T-helper 1 cell treated with Interleukin-12 subunit alpha and Interleukin-12 subunit beta and Interleukin-4 antibody, amounts not matched to agents 30 μg/mL and 1 μg/mL, for 36 hours (primary cell): ENCODE measurements around the gene SNAP29.

Experiments
- H3K27ac Mint-ChIP-seq: one replicate; pipeline ENCODE4 v1.8.0; 2021; ENCODE audit warnings: mild to moderate bottlenecking, mixed read lengths
- H3K27me3 Mint-ChIP-seq: one replicate; pipeline ENCODE4 v1.8.0; 2021; ENCODE audit warnings: low read depth, mixed read lengths
- H3K36me3 Mint-ChIP-seq: one replicate; pipeline ENCODE4 v1.8.0; 2021; ENCODE audit warnings: low read depth, mixed read lengths
- H3K4me1 Mint-ChIP-seq: one replicate; pipeline ENCODE4 v1.8.0; 2021; ENCODE audit warnings: low read depth, mixed read lengths
- H3K4me3 Mint-ChIP-seq: one replicate; pipeline ENCODE4 v1.8.0; 2021; ENCODE audit warnings: mild to moderate bottlenecking, moderate library complexity, mixed read lengths
- H3K9me3 Mint-ChIP-seq: one replicate; pipeline ENCODE4 v1.8.0; 2021; ENCODE audit warnings: mixed read lengths

The SNAP29 gene

GRCh38 chr22:20847318-20847822 lies 11.4 kb upstream of the SNAP29 start:
- no peak overlapping the region for H3K4me3 Mint-ChIP-seq
- H3K27ac Mint-ChIP-seq = no peak overlapping the region
- no peaks in the 10 kb centered on the region for H3K27me3 Mint-ChIP-seq
- H3K4me1 Mint-ChIP-seq = peaks cover 12% of the 10 kb centered on the region
- H3K9me3 Mint-ChIP-seq = no peaks in the 10 kb centered on the region
- no peaks in the 10 kb centered on the region for H3K36me3 Mint-ChIP-seq

GRCh38 chr22:20852076-20852475 lies 6.7 kb upstream of the SNAP29 start:
- no peaks in the 10 kb centered on the region for H3K9me3 Mint-ChIP-seq
- H3K4me3 Mint-ChIP-seq = no peak overlapping the region
- no peaks in the 10 kb centered on the region for H3K27me3 Mint-ChIP-seq
- H3K36me3 Mint-ChIP-seq = peaks cover 2% of the 10 kb centered on the region
- no peak overlapping the region for H3K27ac Mint-ChIP-seq
- H3K4me1 Mint-ChIP-seq = peaks cover 21% of the 10 kb centered on the region

GRCh38 chr22:20852503-20852902 lies 6.3 kb upstream of the SNAP29 start:
- Mint-ChIP-seq H3K4me1 (peaks cover 25% of the 10 kb centered on the region), H3K27ac (no peak overlapping the region), H3K36me3 (peaks cover 2% of the 10 kb centered on the region), H3K9me3 (no peaks in the 10 kb centered on the region), H3K27me3 (no peaks in the 10 kb centered on the region), H3K4me3 (no peak overlapping the region)

- Mint-ChIP-seq H3K4me1 (peaks cover 30% of the 10 kb centered on the region), H3K4me3 (no peak overlapping the region), H3K27ac (no peak overlapping the region)
Observed at GRCh38 chr22:20853236-20853660, 5.6 kb upstream of the SNAP29 start.

GRCh38 chr22:20857247-20857643 lies 1.6 kb upstream of the SNAP29 start:
- no peaks in the 10 kb centered on the region for H3K27me3 Mint-ChIP-seq
- H3K36me3 Mint-ChIP-seq = peaks cover 6% of the 10 kb centered on the region
- H3K4me1 Mint-ChIP-seq = peaks cover 40% of the 10 kb centered on the region
- H3K9me3 Mint-ChIP-seq = no peaks in the 10 kb centered on the region
- H3K27ac Mint-ChIP-seq = no peak overlapping the region
- peak overlapping the region; percentile 84 for H3K4me3 Mint-ChIP-seq

More at GRCh38 chr22:20853236-20853660, 5.6 kb upstream of the SNAP29 start:
- Mint-ChIP-seq H3K36me3 (peaks cover 2% of the 10 kb centered on the region), H3K9me3 (no peaks in the 10 kb centered on the region), H3K27me3 (no peaks in the 10 kb centered on the region)

- Mint-ChIP-seq H3K9me3 (no peaks in the 10 kb centered on the region), H3K27ac (peak overlapping the region; percentile 29)
Observed at GRCh38 chr22:20857838-20858614, 781 bp upstream of the SNAP29 start.

GRCh38 chr22:20859615-20860014 lies 808 bp downstream of the SNAP29 start:
- no peaks in the 10 kb centered on the region for H3K27me3 Mint-ChIP-seq
- no peaks in the 10 kb centered on the region for H3K9me3 Mint-ChIP-seq
- H3K4me1 Mint-ChIP-seq = peaks cover 38% of the 10 kb centered on the region
- H3K4me3 Mint-ChIP-seq = peak overlapping the region; percentile 86
- peaks cover 17% of the 10 kb centered on the region for H3K36me3 Mint-ChIP-seq
- H3K27ac Mint-ChIP-seq = peak overlapping the region; percentile 59

More at GRCh38 chr22:20857838-20858614, 781 bp upstream of the SNAP29 start:
- Mint-ChIP-seq H3K4me3 (peak overlapping the region; percentile 84), H3K27me3 (no peaks in the 10 kb centered on the region), H3K4me1 (peaks cover 42% of the 10 kb centered on the region), H3K36me3 (peaks cover 10% of the 10 kb centered on the region)

- H3K36me3 Mint-ChIP-seq = peaks cover 18% of the 10 kb centered on the region
- no peak overlapping the region for H3K27ac Mint-ChIP-seq
- no peaks in the 10 kb centered on the region for H3K9me3 Mint-ChIP-seq
- H3K27me3 Mint-ChIP-seq = no peaks in the 10 kb centered on the region
- H3K4me1 Mint-ChIP-seq = peaks cover 35% of the 10 kb centered on the region
- no peak overlapping the region for H3K4me3 Mint-ChIP-seq
Observed at GRCh38 chr22:20862540-20862939, 3.7 kb downstream of the SNAP29 start.

- H3K4me3 Mint-ChIP-seq = no peak overlapping the region
- no peak overlapping the region for H3K27ac Mint-ChIP-seq
- H3K27me3 Mint-ChIP-seq = no peaks in the 10 kb centered on the region
- no peaks in the 10 kb centered on the region for H3K9me3 Mint-ChIP-seq
- H3K4me1 Mint-ChIP-seq = peaks cover 36% of the 10 kb centered on the region
- peaks cover 18% of the 10 kb centered on the region for H3K36me3 Mint-ChIP-seq
Observed at GRCh38 chr22:20863366-20863765, 4.6 kb downstream of the SNAP29 start.

GRCh38 chr22:20864186-20864908 lies 5.5 kb downstream of the SNAP29 start:
- Mint-ChIP-seq H3K36me3 (peaks cover 18% of the 10 kb centered on the region), H3K27ac (peak overlapping the region; percentile 31), H3K4me1 (peaks cover 36% of the 10 kb centered on the region), H3K4me3 (no peak overlapping the region), H3K27me3 (no peaks in the 10 kb centered on the region), H3K9me3 (no peaks in the 10 kb centered on the region)

GRCh38 chr22:20865331-20865730 lies 6.5 kb downstream of the SNAP29 start:
- Mint-ChIP-seq H3K27ac (peak overlapping the region; percentile 9), H3K4me1 (peaks cover 28% of the 10 kb centered on the region), H3K36me3 (peaks cover 18% of the 10 kb centered on the region), H3K9me3 (no peaks in the 10 kb centered on the region), H3K27me3 (no peaks in the 10 kb centered on the region), H3K4me3 (no peak overlapping the region)

- no peak overlapping the region for H3K4me3 Mint-ChIP-seq
- no peaks in the 10 kb centered on the region for H3K9me3 Mint-ChIP-seq
- H3K36me3 Mint-ChIP-seq = peaks cover 18% of the 10 kb centered on the region
- no peaks in the 10 kb centered on the region for H3K27me3 Mint-ChIP-seq
- H3K27ac Mint-ChIP-seq = peak overlapping the region; percentile 9
- H3K4me1 Mint-ChIP-seq = peaks cover 24% of the 10 kb centered on the region
Observed at GRCh38 chr22:20865875-20866445, 7.2 kb downstream of the SNAP29 start.

GRCh38 chr22:20866736-20867135 lies 7.9 kb downstream of the SNAP29 start:
- Mint-ChIP-seq H3K9me3 (no peaks in the 10 kb centered on the region), H3K27me3 (no peaks in the 10 kb centered on the region), H3K36me3 (peaks cover 18% of the 10 kb centered on the region), H3K4me3 (no peak overlapping the region), H3K4me1 (peaks cover 24% of the 10 kb centered on the region), H3K27ac (no peak overlapping the region)

- H3K4me1 Mint-ChIP-seq = peaks cover 19% of the 10 kb centered on the region
- no peaks in the 10 kb centered on the region for H3K27me3 Mint-ChIP-seq
- H3K27ac Mint-ChIP-seq = peak overlapping the region; percentile 62
- H3K4me3 Mint-ChIP-seq = peak overlapping the region; percentile 14
- peaks cover 13% of the 10 kb centered on the region for H3K36me3 Mint-ChIP-seq
- no peaks in the 10 kb centered on the region for H3K9me3 Mint-ChIP-seq
Observed at GRCh38 chr22:20867179-20868024, 8.6 kb downstream of the SNAP29 start.
